SK-N-SH (cell line): ENCODE measurements around the gene ZC2HC1C. TPM values are rescaled to one million over a fixed set of nuclear protein-coding genes. Genes with fewer than 3 reads are reported as not detected.
A peak's percentile ranks its signal among the peaks of the same experiment; 100 is the strongest.

Experiments
- CTCF ChIA-PET: fragments of 300-600, 350-600 bp; formaldehyde crosslinking; extraction: SDS; loops from one replicate; lab custom pipeline; 2021; lab: Yijun Ruan, JAX
- POLR2A ChIA-PET: fragments of 350-600 bp; sonication (Branson Sonifier 250); formaldehyde crosslinking; extraction: SDS; loops from one replicate; lab custom pipeline; 2020; ENCODE audit warnings: antibody characterized with exemption, inconsistent platforms; lab: Yijun Ruan, JAX
- DNase-seq: peaks from one replicate; pipeline ENCODE4 v3.0.0; 2012
- H2AFZ ChIP-seq: fragments of 200-600 bp; sonication (generic); 2 replicates; pipeline ENCODE4 v1.8.1; 2016; ENCODE audit warnings: antibody characterized with exemption, mild to moderate bottlenecking, low read depth
- H3F3A ChIP-seq: fragments of 200-600 bp; sonication (generic); replicated peaks from 2 replicates; pipeline ENCODE3; 2016; ENCODE audit warnings: antibody characterized with exemption, mild to moderate bottlenecking; ENCODE audit not compliant: insufficient read depth
- H3K27ac ChIP-seq, 2 experiments: fragments of 200-500 bp in 1 of 2; fragments of 200-600 bp in 1 of 2; sonication (Bioruptor generic) in 1 of 2; sonication (generic), shearing (Covaris generic) in 1 of 2; 2 replicates each; pipeline versions ENCODE4 v1.5.1 to v1.6.1; 2014 to 2016; ENCODE audit warnings: low read depth in 2 of 2, inconsistent platforms in 1 of 2, low read length in 1 of 2, mild to moderate bottlenecking in 1 of 2, mixed read lengths in 1 of 2
- H3K27me3 ChIP-seq: fragments of 200-600 bp; sonication (generic), shearing (Covaris generic); 2 replicates; pipeline ENCODE4 v1.6.1; 2016; ENCODE audit warnings: mixed run types; ENCODE audit not compliant: insufficient read depth
- H3K36me3 ChIP-seq, 2 experiments: fragments of 200-500 bp in 1 of 2; fragments of 200-600 bp in 1 of 2; sonication (Bioruptor generic) in 1 of 2; sonication (generic) in 1 of 2; replicated peaks in 1 of 2; 2 replicates each; pipeline versions ENCODE3 to v1.5.1; 2014 to 2016; ENCODE audit warnings: low read length in 1 of 2, mild to moderate bottlenecking in 1 of 2; ENCODE audit not compliant: insufficient read depth in 2 of 2, control insufficient read depth in 1 of 2
- H3K4me1 ChIP-seq, 2 experiments: fragments of 200-500 bp in 1 of 2; fragments of 200-600 bp in 1 of 2; sonication (Bioruptor generic) in 1 of 2; sonication (generic), shearing (Covaris generic) in 1 of 2; 2 replicates each; pipeline versions ENCODE4 v1.5.1 to v1.6.1; 2014 to 2016; ENCODE audit warnings: low read depth in 1 of 2, low read length in 1 of 2, mixed run types in 1 of 2; ENCODE audit not compliant: insufficient read depth in 2 of 2, control insufficient read depth in 1 of 2
- H3K4me2 ChIP-seq: fragments of 200-600 bp; sonication (generic), shearing (Covaris generic); 2 replicates; pipeline ENCODE4 v1.6.1; 2017; ENCODE audit warnings: mixed run types
- H3K4me3 ChIP-seq, 2 experiments: fragments of 200-500 bp in 1 of 2; fragments of 200-600 bp in 1 of 2; sonication (Bioruptor generic) in 1 of 2; sonication (generic), shearing (Covaris generic) in 1 of 2; 2 replicates each; pipeline versions ENCODE4 v1.5.1 to v1.8.1; 2014 to 2016; ENCODE audit warnings: low read depth in 2 of 2, inconsistent platforms in 1 of 2, low read length in 1 of 2, mild to moderate bottlenecking in 1 of 2, mixed read lengths in 1 of 2, moderate library complexity in 1 of 2
- H3K79me2 ChIP-seq: fragments of 200-600 bp; sonication (generic); 2 replicates; pipeline ENCODE4 v1.8.1; 2017; ENCODE audit warnings: mild to moderate bottlenecking; ENCODE audit not compliant: insufficient read depth
- H3K9ac ChIP-seq: fragments of 200-600 bp; sonication (generic); 2 replicates; pipeline ENCODE4 v1.6.1; 2017; ENCODE audit warnings: mixed run types
- H3K9me2 ChIP-seq: fragments of 200-600 bp; sonication (generic); 2 replicates; pipeline ENCODE4 v1.6.1; 2017; ENCODE audit warnings: mixed run types
- H3K9me3 ChIP-seq: fragments of 200-600 bp; sonication (generic); 2 replicates; pipeline ENCODE4 v1.6.1; 2017; ENCODE audit warnings: mixed run types, mild to moderate bottlenecking, moderate library complexity
- H4K20me1 ChIP-seq: fragments of 200-600 bp; sonication (generic); 2 replicates; pipeline ENCODE4 v1.6.1; 2017; ENCODE audit warnings: mild to moderate bottlenecking, mixed run types; ENCODE audit not compliant: insufficient read depth
- EP300 ChIP-seq, 2 experiments: IDR thresholded peaks; 2 replicates each; pipeline versions ENCODE4 v1.4.0 to v1.6.1; 2012; ENCODE audit warnings: borderline replicate concordance in 1 of 2, low read depth in 1 of 2, low read length in 1 of 2
- FOXJ3 ChIP-seq: sonication (generic); formaldehyde crosslinking; IDR thresholded peaks from 2 replicates; pipeline ENCODE4 v1.5.1; 2020; ENCODE audit warnings: mild to moderate bottlenecking, missing genetic modification reagents
- GATA2 ChIP-seq: sonication (generic); formaldehyde crosslinking; IDR thresholded peaks from 2 replicates; pipeline ENCODE4 v1.5.0; 2020; ENCODE audit warnings: mild to moderate bottlenecking, missing genetic modification reagents
- JUND ChIP-seq: IDR thresholded peaks from 2 replicates; pipeline ENCODE4 v1.4.0; 2012
- MAX ChIP-seq: IDR thresholded peaks from 2 replicates; pipeline ENCODE4 v1.4.0; 2012; ENCODE audit warnings: low read depth
- NRF1 ChIP-seq: IDR thresholded peaks from 2 replicates; pipeline ENCODE4 v1.6.1; 2012; ENCODE audit warnings: low read depth, mild to moderate bottlenecking, low read length
- PBX3 ChIP-seq: IDR thresholded peaks from 2 replicates; pipeline ENCODE4; 2012
- RAD21 ChIP-seq: IDR thresholded peaks from 2 replicates; pipeline ENCODE4 v1.6.1; 2012; ENCODE audit warnings: mild to moderate bottlenecking, low read length
- RCOR1 ChIP-seq: fragments of 150-350 bp; IDR thresholded peaks from 2 replicates; pipeline ENCODE4 v1.6.1; 2017; ENCODE audit warnings: antibody characterized with exemption, low read length
- REST ChIP-seq: IDR thresholded peaks from 2 replicates; pipeline ENCODE4 v1.6.1; 2012; ENCODE audit warnings: mild to moderate bottlenecking, low read depth, low read length, moderate library complexity
- SIN3A ChIP-seq: IDR thresholded peaks from 2 replicates; pipeline ENCODE4 v1.6.1; 2012; ENCODE audit warnings: low read depth, mild to moderate bottlenecking, low read length, moderate library complexity, borderline replicate concordance
- TEAD4 ChIP-seq: IDR thresholded peaks from 2 replicates; pipeline ENCODE4 v1.4.0; 2012; ENCODE audit warnings: mild to moderate bottlenecking, borderline replicate concordance; ENCODE audit not compliant: insufficient read depth
- USF1 ChIP-seq: IDR thresholded peaks from 2 replicates; pipeline ENCODE4 v1.4.0; 2012; ENCODE audit warnings: low read depth, borderline replicate concordance
- USF2 ChIP-seq: fragments of 150-350 bp; IDR thresholded peaks from 2 replicates; pipeline ENCODE4 v1.6.1; 2017; ENCODE audit warnings: antibody characterized with exemption, low read length, low read depth, borderline replicate concordance
- YY1 ChIP-seq: IDR thresholded peaks from 2 replicates; pipeline ENCODE4 v1.4.0; 2012; ENCODE audit warnings: low read depth, mild to moderate bottlenecking
- ZBTB33 ChIP-seq: IDR thresholded peaks from 2 replicates; pipeline ENCODE4 v1.4.0; 2012; ENCODE audit warnings: low read depth, borderline replicate concordance
- WGBS: methylation state at CpG from one replicate; pipeline ENCODE4 v1.1.6; 2017; ENCODE audit warnings: low lambda C conversion rate; 5-methylcytosine and 5-hydroxymethylcytosine counted together
- polyA plus RNA-seq, 3 experiments: library from polyadenylated mRNA; depleted of rRNA; stranded (reverse); fragments of >200 nt; gene quantifications; 2 replicates each; pipeline ENCODE4 v1.2.3, GENCODE V29; 2012

The ZC2HC1C gene
- polyA plus RNA-seq, 1 of the 3 experiments (the other 2 are of a cell fraction) = 1.2 TPM

GRCh38 chr14:75048101-75048500, 21.3 kb upstream of the ZC2HC1C start:
- TF ChIP-seq YY1 (no peak), SIN3A (no peak), EP300 (IDR thresholded peaks at IDR 0.05; ENCODE audit: borderline replicate concordance in 1 of 2, low read depth in 1 of 2, low read length in 1 of 2) (no peak), JUND (no peak), GATA2 (CRISPR knock-in tag) (no peak), USF1 (no peak), REST (no peak), TEAD4 (no peak), ZBTB33 (no peak), FOXJ3 (CRISPR knock-in tag) (no peak)
- ChIA-PET CTCF (interaction anchor here (1.3 kb wide), 1 partner anchor 40 kb away, joined by 4 read pairs; no protein-coding TSS in a partner anchor), POLR2A (no interaction called here)
- Histone ChIP-seq H3K27ac (no peak overlapping the region), H3K27me3 (no peaks in the 10 kb centered on the region), H3K4me3 (no peak overlapping the region), H2AFZ (no peak overlapping the region), H3K4me1 (peaks cover 11 to 16% of the 10 kb centered on the region in 2 experiments), H3K36me3 (peaks cover 0 to 4% of the 10 kb centered on the region in 2 experiments), H3K9ac (no peak overlapping the region), H3K4me2 (no peak overlapping the region), H3K79me2 (peaks cover 3% of the 10 kb centered on the region; the same call in 1 of the 2 replicates), H3K9me2 (no peaks in the 10 kb centered on the region), H4K20me1 (no peaks in the 10 kb centered on the region), H3F3A (peaks cover 26% of the 10 kb centered on the region), H3K9me3 (no peaks in the 10 kb centered on the region)
- DNase-seq = no peak
- 88% methylated on average over 2 of the region's 2 CpGs for WGBS

GRCh38 chr14:75049136-75049535, 20.3 kb upstream of the ZC2HC1C start:
- no peak overlapping the region for H2AFZ ChIP-seq
- H3K4me2 ChIP-seq = no peak overlapping the region
- no peaks in the 10 kb centered on the region for H3K9me2 ChIP-seq
- no peaks in the 10 kb centered on the region for H4K20me1 ChIP-seq
- no peaks in the 10 kb centered on the region for H3K9me3 ChIP-seq
- peaks cover 33% of the 10 kb centered on the region for H3F3A ChIP-seq
- POLR2A ChIA-PET = no interaction called here
- 99% methylated on average over 5 of the region's 5 CpGs for WGBS
- H3K36me3 ChIP-seq = peaks cover 0 to 4% of the 10 kb centered on the region in 2 experiments
- H3K27ac ChIP-seq = peak overlapping the region in 1 of 2 experiments; percentile 71; a peak in 1 of 4 replicates
- no peak for DNase-seq
- H3K79me2 ChIP-seq = no peaks in the 10 kb centered on the region
- CTCF ChIA-PET = interaction anchor here (0.6 to 1.3 kb wide), 3 partner anchors 15 to 104 kb away, joined by 3 to 7 read pairs (median 4); no protein-coding TSS in a partner anchor
- H3K4me3 ChIP-seq = no peak overlapping the region
- H3K9ac ChIP-seq = no peak overlapping the region
- H3K27me3 ChIP-seq = no peaks in the 10 kb centered on the region
- peaks cover 16 to 18% of the 10 kb centered on the region in 2 experiments for H3K4me1 ChIP-seq
- TF ChIP-seq RAD21 (no peak), GATA2 (CRISPR knock-in tag) (no peak), NRF1 (no peak), FOXJ3 (CRISPR knock-in tag) (no peak), MAX (no peak), USF2 (no peak), PBX3 (no peak), RCOR1 (no peak)
